ENCODE results near the gene ITGB3BP. TPM values are rescaled to one million over a fixed set of nuclear protein-coding genes. Genes with fewer than 3 reads are reported as not detected.
"Not testable (repeated sequence)": the region's sequence is repeated elsewhere in the genome, so short reads cannot be mapped to it uniquely, and the experiment has no call there.

The ITGB3BP gene
- total RNA-seq, 2 experiments from 2014 or later = 59.1 to 59.7 TPM

- H3K4me1 Mint-ChIP-seq (ENCODE audit: low read depth) = peaks cover 3% of the 10 kb centered on the region
- H3K4me3 Mint-ChIP-seq = no peak overlapping the region
- no peaks in the 10 kb centered on the region for H3K27me3 Mint-ChIP-seq (ENCODE audit: low read depth)
- H3K9me3 Mint-ChIP-seq = peaks cover 4% of the 10 kb centered on the region
- peaks cover 34% of the 10 kb centered on the region for H3K36me3 Mint-ChIP-seq (ENCODE audit: low read depth)
- intact Hi-C loops (cut with micrococcal nuclease) = no loop called here
- no peak overlapping the region for H3K27ac Mint-ChIP-seq
- no peak for DNase-seq
- CTCF ChIA-PET = interaction anchor here (0.6 kb wide), 1 partner anchor 181 kb away, joined by 3 read pairs; no protein-coding TSS in a partner anchor
These were observed 24.9 kb downstream of the ITGB3BP start for GRCh38 chr1:63498106-63498505.

GRCh38 chr1:63497577-63497976, 25.4 kb downstream of the ITGB3BP start:
- CTCF ChIA-PET = no interaction called here
- no peak overlapping the region for H3K4me3 Mint-ChIP-seq
- no peak for DNase-seq
- intact Hi-C loops (cut with micrococcal nuclease) = no loop called here
- H3K9me3 Mint-ChIP-seq = peaks cover 4% of the 10 kb centered on the region
- H3K27ac Mint-ChIP-seq = no peak overlapping the region
- peaks cover 33% of the 10 kb centered on the region for H3K36me3 Mint-ChIP-seq (ENCODE audit: low read depth)
- H3K27me3 Mint-ChIP-seq (ENCODE audit: low read depth) = no peaks in the 10 kb centered on the region
- peaks cover 3% of the 10 kb centered on the region for H3K4me1 Mint-ChIP-seq (ENCODE audit: low read depth)

GRCh38 chr1:63487336-63488065, 35.5 kb downstream of the ITGB3BP start:
- no peaks in the 10 kb centered on the region for H3K27me3 Mint-ChIP-seq (ENCODE audit: low read depth)
- H3K9me3 Mint-ChIP-seq = no peaks in the 10 kb centered on the region
- intact Hi-C loops (cut with micrococcal nuclease) = no loop called here
- no peak overlapping the region for H3K4me3 Mint-ChIP-seq
- CTCF ChIA-PET = no interaction called here
- peaks cover 9% of the 10 kb centered on the region for H3K36me3 Mint-ChIP-seq (ENCODE audit: low read depth)
- H3K4me1 Mint-ChIP-seq (ENCODE audit: low read depth) = no peaks in the 10 kb centered on the region
- no peak for DNase-seq
- H3K27ac Mint-ChIP-seq = no peak overlapping the region

- intact Hi-C loops (cut with micrococcal nuclease) = no loop called here
- H3K4me1 Mint-ChIP-seq (ENCODE audit: low read depth) = no peaks in the 10 kb centered on the region
- no peaks in the 10 kb centered on the region for H3K27me3 Mint-ChIP-seq (ENCODE audit: low read depth)
- no peak overlapping the region for H3K4me3 Mint-ChIP-seq
- peaks cover 9% of the 10 kb centered on the region for H3K36me3 Mint-ChIP-seq (ENCODE audit: low read depth)
- CTCF ChIA-PET = no interaction called here
- DNase-seq = no peak
- no peak overlapping the region for H3K27ac Mint-ChIP-seq
- H3K9me3 Mint-ChIP-seq = no peaks in the 10 kb centered on the region
These were observed 36.4 kb downstream of the ITGB3BP start for GRCh38 chr1:63486629-63487028.

GRCh38 chr1:63480057-63480456, 43.0 kb downstream of the ITGB3BP start:
- intact Hi-C loops (cut with micrococcal nuclease) = no loop called here
- CTCF ChIA-PET = no interaction called here

GRCh38 chr1:63475761-63476160, 47.3 kb downstream of the ITGB3BP start:
- Mint-ChIP-seq H3K36me3 (ENCODE audit: low read depth) (peaks cover 27% of the 10 kb centered on the region), H3K27ac (no peak overlapping the region), H3K9me3 (peaks cover 1% of the 10 kb centered on the region), H3K27me3 (ENCODE audit: low read depth) (no peaks in the 10 kb centered on the region), H3K4me1 (ENCODE audit: low read depth) (no peaks in the 10 kb centered on the region), H3K4me3 (no peak overlapping the region)
- CTCF ChIA-PET = no interaction called here
- DNase-seq = no peak
- intact Hi-C loops (cut with micrococcal nuclease) = no loop called here

More at GRCh38 chr1:63480057-63480456, 43.0 kb downstream of the ITGB3BP start:
- H3K4me3 Mint-ChIP-seq = no peak overlapping the region
- H3K27me3 Mint-ChIP-seq (ENCODE audit: low read depth) = no peaks in the 10 kb centered on the region
- no peaks in the 10 kb centered on the region for H3K4me1 Mint-ChIP-seq (ENCODE audit: low read depth)
- DNase-seq = no peak
- H3K36me3 Mint-ChIP-seq (ENCODE audit: low read depth) = peaks cover 15% of the 10 kb centered on the region
- H3K27ac Mint-ChIP-seq = no peak overlapping the region
- H3K9me3 Mint-ChIP-seq = no peaks in the 10 kb centered on the region

GRCh38 chr1:63468683-63469082, 54.3 kb downstream of the ITGB3BP start:
- H3K27ac Mint-ChIP-seq; intact Hi-C loops (cut with micrococcal nuclease); H3K9me3 Mint-ChIP-seq; DNase-seq; H3K27me3 Mint-ChIP-seq (ENCODE audit: low read depth); H3K4me1 Mint-ChIP-seq (ENCODE audit: low read depth); H3K4me3 Mint-ChIP-seq: not testable (repeated sequence)
- CTCF ChIA-PET = interaction anchor here (0.7 to 1.0 kb wide), 2 partner anchors 9 to 24 kb away, joined by 3 read pairs; no protein-coding TSS in a partner anchor
- H3K36me3 Mint-ChIP-seq (ENCODE audit: low read depth) = peaks cover 25% of the 10 kb centered on the region

- Mint-ChIP-seq H3K27me3 (ENCODE audit: low read depth) (no peaks in the 10 kb centered on the region), H3K27ac (no peak overlapping the region), H3K36me3 (ENCODE audit: low read depth) (peaks cover 33% of the 10 kb centered on the region), H3K4me3 (no peak overlapping the region), H3K9me3 (peaks cover 15% of the 10 kb centered on the region), H3K4me1 (ENCODE audit: low read depth) (peaks cover 4% of the 10 kb centered on the region)
- CTCF ChIA-PET = no interaction called here
- intact Hi-C loops (cut with micrococcal nuclease) = no loop called here
- no peak for DNase-seq
These were observed 56.3 kb downstream of the ITGB3BP start for GRCh38 chr1:63466759-63467158.

- peaks cover 4% of the 10 kb centered on the region for H3K4me1 Mint-ChIP-seq (ENCODE audit: low read depth)
- CTCF ChIA-PET = no interaction called here
- H3K27me3 Mint-ChIP-seq (ENCODE audit: low read depth) = no peaks in the 10 kb centered on the region
- H3K27ac Mint-ChIP-seq = no peak overlapping the region
- no peak overlapping the region for H3K4me3 Mint-ChIP-seq
- DNase-seq = no peak
- H3K9me3 Mint-ChIP-seq = peaks cover 15% of the 10 kb centered on the region
- H3K36me3 Mint-ChIP-seq (ENCODE audit: low read depth) = peaks cover 30% of the 10 kb centered on the region
- intact Hi-C loops (cut with micrococcal nuclease) = no loop called here
These were observed 56.8 kb downstream of the ITGB3BP start for GRCh38 chr1:63466181-63466580.

GRCh38 chr1:63463248-63463647, 59.8 kb downstream of the ITGB3BP start:
- peaks cover 27% of the 10 kb centered on the region for H3K36me3 Mint-ChIP-seq (ENCODE audit: low read depth)
- peaks cover 9% of the 10 kb centered on the region for H3K9me3 Mint-ChIP-seq
- peaks cover 4% of the 10 kb centered on the region for H3K4me1 Mint-ChIP-seq (ENCODE audit: low read depth)
- intact Hi-C loops (cut with micrococcal nuclease) = no loop called here
- no peak overlapping the region for H3K4me3 Mint-ChIP-seq
- no peaks in the 10 kb centered on the region for H3K27me3 Mint-ChIP-seq (ENCODE audit: low read depth)
- CTCF ChIA-PET = no interaction called here
- H3K27ac Mint-ChIP-seq = no peak overlapping the region
- DNase-seq = no peak

GRCh38 chr1:63461661-63462230, 61.3 kb downstream of the ITGB3BP start:
- H3K27me3 Mint-ChIP-seq (ENCODE audit: low read depth) = no peaks in the 10 kb centered on the region
- no peak for DNase-seq
- CTCF ChIA-PET = no interaction called here
- intact Hi-C loops (cut with micrococcal nuclease) = no loop called here
- peaks cover 38% of the 10 kb centered on the region for H3K36me3 Mint-ChIP-seq (ENCODE audit: low read depth)
- H3K4me3 Mint-ChIP-seq = no peak overlapping the region
- peaks cover 4% of the 10 kb centered on the region for H3K4me1 Mint-ChIP-seq (ENCODE audit: low read depth)
- peaks cover 9% of the 10 kb centered on the region for H3K9me3 Mint-ChIP-seq
- H3K27ac Mint-ChIP-seq = no peak overlapping the region

GRCh38 chr1:63458750-63459149, 64.3 kb downstream of the ITGB3BP start:
- intact Hi-C loops (cut with micrococcal nuclease) = no loop called here
- CTCF ChIA-PET = no interaction called here
- peaks cover 32% of the 10 kb centered on the region for H3K36me3 Mint-ChIP-seq (ENCODE audit: low read depth)
- no peaks in the 10 kb centered on the region for H3K27me3 Mint-ChIP-seq (ENCODE audit: low read depth)
- H3K27ac Mint-ChIP-seq = no peak overlapping the region
- no peak for DNase-seq
- peaks cover 4% of the 10 kb centered on the region for H3K4me1 Mint-ChIP-seq (ENCODE audit: low read depth)
- H3K4me3 Mint-ChIP-seq = no peak overlapping the region
- peaks cover 9% of the 10 kb centered on the region for H3K9me3 Mint-ChIP-seq

- Mint-ChIP-seq H3K9me3 (no peaks in the 10 kb centered on the region), H3K4me1 (ENCODE audit: low read depth) (no peaks in the 10 kb centered on the region), H3K36me3 (ENCODE audit: low read depth) (peaks cover 13% of the 10 kb centered on the region), H3K4me3 (no peak overlapping the region), H3K27me3 (ENCODE audit: low read depth) (no peaks in the 10 kb centered on the region), H3K27ac (no peak overlapping the region)
- intact Hi-C loops (cut with micrococcal nuclease) = no loop called here
- no peak for DNase-seq
- CTCF ChIA-PET = no interaction called here
These were observed 68.8 kb downstream of the ITGB3BP start for GRCh38 chr1:63454269-63454668.

All from activated naive CD4-positive, alpha-beta T cell treated with anti-CD3 and anti-CD28 coated beads for 36 hours (primary cell).